HepG2 (cell line): ENCODE results near the gene HORMAD2. TPM values are rescaled to one million over a fixed set of nuclear protein-coding genes. Genes with fewer than 3 reads are reported as not detected.
A peak's percentile ranks its signal among the peaks of the same experiment; 100 is the strongest.

Experiments used
- ETV5 ChIP-seq: IDR thresholded peaks from 2 replicates; pipeline ENCODE4 v1.6.1; 2018; ENCODE audit warnings: missing biosample characterization, missing genetic modification reagents, inconsistent platforms, borderline replicate concordance
- GABPA ChIP-seq, 2 experiments: IDR thresholded peaks; 2 replicates each; pipeline ENCODE4 v1.6.1; 2011 to 2016; ENCODE audit warnings: low read depth in 2 of 2, low read length in 1 of 2, missing biosample characterization in 1 of 2, missing genetic modification characterization in 1 of 2
- IRF2 ChIP-seq: IDR thresholded peaks from 2 replicates; pipeline ENCODE4 v1.6.1; 2018; ENCODE audit warnings: missing genetic modification reagents, missing compliant biosample characterization
- JARID2 ChIP-seq: sonication (generic); formaldehyde crosslinking; IDR thresholded peaks from 2 replicates; pipeline ENCODE4 v1.8.1; 2023; ENCODE audit warnings: missing genetic modification reagents, inconsistent platforms; ENCODE audit not compliant: insufficient replicate concordance
- KDM2A ChIP-seq: sonication (generic); formaldehyde crosslinking; IDR thresholded peaks from 2 replicates; pipeline ENCODE4 v1.4.0; 2020; ENCODE audit warnings: low read depth, missing genetic modification reagents, borderline replicate concordance
- PHF5A ChIP-seq: IDR thresholded peaks from one replicate; pipeline ENCODE4 v1.6.1; 2018; ENCODE audit warnings: low read depth, missing genetic modification reagents; ENCODE audit not compliant: unreplicated experiment
- ZNF160 ChIP-seq: sonication (generic); formaldehyde crosslinking; IDR thresholded peaks from 2 replicates; pipeline ENCODE4 v1.8.0; 2022; ENCODE audit warnings: mild to moderate bottlenecking, inconsistent platforms, missing genetic modification reagents
- ZNF543 ChIP-seq: sonication (generic); formaldehyde crosslinking; IDR thresholded peaks from 2 replicates; pipeline ENCODE4 v1.4.0; 2020; ENCODE audit warnings: mild to moderate bottlenecking, missing genetic modification reagents
- ZNF605 ChIP-seq: sonication (generic); formaldehyde crosslinking; IDR thresholded peaks from 2 replicates; pipeline ENCODE4 v1.8.0; 2022; ENCODE audit warnings: mild to moderate bottlenecking, missing genetic modification reagents
- ZNF644 ChIP-seq: IDR thresholded peaks from 2 replicates; pipeline ENCODE4 v1.6.1; 2016; ENCODE audit warnings: low read depth
- ZNF749 ChIP-seq: sonication (generic); formaldehyde crosslinking; IDR thresholded peaks from 2 replicates; pipeline ENCODE4 v1.8.0; 2022; ENCODE audit warnings: mild to moderate bottlenecking, missing genetic modification reagents, moderate library complexity, borderline replicate concordance
- polyA plus RNA-seq, 8 experiments: library from polyadenylated mRNA; depleted of rRNA in 3 of 8; stranded (reverse) in 7 of 8; unstranded in 1 of 8; fragments of >200 nt; fragmentation: Illumina TruSeq in 4 of 8; extraction: Trizol in 4 of 8; gene quantifications; 2 replicates each; pipeline versions ENCODE4 v1.2.1 to v1.2.3, GENCODE V29; 2011 to 2016; ENCODE audit warnings: low read depth in 4 of 8, missing spikeins in 1 of 8, mixed read lengths in 1 of 8; ENCODE audit not compliant: insufficient read depth in 1 of 8
- total RNA-seq, 5 experiments: library from RNA; depleted of rRNA; stranded (reverse); fragments of >200 nt; fragmentation: Illumina TruSeq; extraction: Trizol; gene quantifications; 2 replicates each; pipeline ENCODE4 v1.2.3, GENCODE V29; 2016; ENCODE audit warnings: low read depth in 1 of 5
- TF ChIP-seq, protein P1 (sequence below): IDR thresholded peaks from 2 replicates; pipeline ENCODE4 v1.6.1; 2016; ENCODE audit warnings: low read depth
- TF ChIP-seq, protein P2 (sequence below): sonication (generic); formaldehyde crosslinking; IDR thresholded peaks from 2 replicates; pipeline ENCODE4 v1.5.1; 2020; ENCODE audit warnings: mild to moderate bottlenecking, missing genetic modification reagents, borderline replicate concordance
- TF ChIP-seq, protein P3 (sequence below): sonication (generic); formaldehyde crosslinking; IDR thresholded peaks from 2 replicates; pipeline ENCODE4 v1.8.1; 2023; ENCODE audit warnings: mild to moderate bottlenecking, missing genetic modification reagents
- TF ChIP-seq, protein P4 (sequence below): IDR thresholded peaks from 2 replicates; pipeline ENCODE4 v1.6.1; 2016; ENCODE audit warnings: low read depth, missing genetic modification reagents, missing compliant biosample characterization

The HORMAD2 gene
- total and polyA plus RNA-seq, 2 of the 13 experiments (the other 11 are each of a cell fraction or from before 2014, with no cell fraction given), result not detected

DNA sequence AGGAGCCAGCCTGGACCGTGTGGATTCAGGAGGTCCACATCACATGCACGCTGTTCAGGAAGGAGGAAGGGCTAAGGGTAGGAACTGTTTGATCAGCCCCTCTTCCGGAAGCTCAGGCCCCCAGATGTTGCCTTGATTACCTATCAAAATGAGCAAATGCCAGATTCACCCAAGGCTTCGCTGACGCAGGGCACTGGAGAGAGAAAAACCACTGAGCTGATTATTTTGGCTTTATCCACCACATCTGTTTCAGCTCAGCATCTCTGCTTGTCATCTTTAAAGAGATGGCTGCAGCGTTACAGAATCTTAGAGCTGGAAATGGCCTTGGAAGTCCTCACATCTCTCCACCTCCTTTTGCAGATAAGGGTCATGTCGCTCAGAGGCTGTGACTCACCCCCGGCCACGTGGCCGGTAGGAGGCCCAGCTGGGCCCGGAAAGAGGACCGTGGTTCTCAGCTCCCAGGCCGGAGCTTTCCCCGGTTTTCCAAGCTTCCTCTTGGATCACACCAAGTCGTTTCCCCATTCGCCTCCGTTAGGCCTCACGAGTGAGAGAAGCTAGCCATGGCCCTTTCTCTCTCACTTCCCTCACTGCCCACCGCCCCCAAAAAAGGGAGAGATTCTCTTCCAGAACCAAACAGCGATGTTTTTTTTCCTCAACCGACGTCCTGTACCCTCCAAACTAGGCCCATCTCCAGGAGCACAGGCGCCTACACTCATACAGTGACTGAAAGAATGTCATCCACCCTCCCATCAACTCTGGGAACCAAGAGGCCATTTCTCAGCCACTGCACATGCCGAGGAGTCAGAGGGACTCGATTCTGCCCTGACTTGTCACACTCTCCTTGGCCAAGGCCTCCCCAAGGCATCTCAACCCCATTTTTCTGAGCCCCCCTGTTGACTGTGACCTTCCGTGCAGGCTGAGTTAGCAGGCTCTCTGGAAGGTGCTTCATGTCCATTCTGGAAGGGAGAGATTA lies 128.7 kb downstream of the HORMAD2 start (continued):
- TF ChIP-seq, protein P1, sequence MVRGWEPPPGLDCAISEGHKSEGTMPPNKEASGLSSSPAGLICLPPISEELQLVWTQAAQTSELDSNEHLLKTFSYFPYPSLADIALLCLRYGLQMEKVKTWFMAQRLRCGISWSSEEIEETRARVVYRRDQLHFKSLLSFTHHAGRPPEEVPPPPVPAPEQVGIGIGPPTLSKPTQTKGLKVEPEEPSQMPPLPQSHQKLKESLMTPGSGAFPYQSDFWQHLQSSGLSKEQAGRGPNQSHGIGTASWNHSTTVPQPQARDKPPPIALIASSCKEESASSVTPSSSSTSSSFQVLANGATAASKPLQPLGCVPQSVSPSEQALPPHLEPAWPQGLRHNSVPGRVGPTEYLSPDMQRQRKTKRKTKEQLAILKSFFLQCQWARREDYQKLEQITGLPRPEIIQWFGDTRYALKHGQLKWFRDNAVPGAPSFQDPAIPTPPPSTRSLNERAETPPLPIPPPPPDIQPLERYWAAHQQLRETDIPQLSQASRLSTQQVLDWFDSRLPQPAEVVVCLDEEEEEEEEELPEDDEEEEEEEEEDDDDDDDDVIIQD (CRISPR knock-in tag), result no peak
- TF ChIP-seq IRF2 (CRISPR knock-in tag) (0 out of 2 replicates have a peak, but pooled peaks have one; percentile 32), ZNF605 (CRISPR knock-in tag) (no peak; the same call in none of the 2 replicates), ETV5 (CRISPR knock-in tag) (peak; percentile 83; the same call in 1 of the 2 replicates), ZNF543 (CRISPR knock-in tag) (no peak), JARID2 (CRISPR knock-in tag) (no peak), KDM2A (CRISPR knock-in tag) (0 out of 2 replicates have a peak, but pooled peaks have one; percentile 27), ZNF160 (CRISPR knock-in tag) (no peak), ZNF644 (CRISPR knock-in tag) (no peak), ZNF749 (no peak), PHF5A (CRISPR knock-in tag) (no peak), GABPA (IDR thresholded peaks at IDR 0.05; ENCODE audit: low read depth, low read length) (no peak), GABPA (CRISPR knock-in tag; IDR thresholded peaks at IDR 0.05; ENCODE audit: low read depth) (peak; percentile 29; the same call in 1 of the 2 replicates)
- TF ChIP-seq, protein P2, sequence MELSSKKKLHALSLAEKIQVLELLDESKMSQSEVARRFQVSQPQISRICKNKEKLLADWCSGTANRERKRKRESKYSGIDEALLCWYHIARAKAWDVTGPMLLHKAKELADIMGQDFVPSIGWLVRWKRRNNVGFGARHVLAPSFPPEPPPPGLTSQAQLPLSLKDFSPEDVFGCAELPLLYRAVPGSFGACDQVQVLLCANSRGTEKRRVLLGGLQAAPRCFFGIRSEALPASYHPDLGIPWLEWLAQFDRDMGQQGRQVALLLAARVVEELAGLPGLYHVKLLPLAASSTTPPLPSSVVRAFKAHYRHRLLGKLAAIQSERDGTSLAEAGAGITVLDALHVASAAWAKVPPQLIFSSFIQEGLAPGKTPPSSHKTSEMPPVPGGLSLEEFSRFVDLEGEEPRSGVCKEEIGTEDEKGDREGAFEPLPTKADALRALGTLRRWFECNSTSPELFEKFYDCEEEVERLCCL, result no peak
- TF ChIP-seq, protein P3, sequence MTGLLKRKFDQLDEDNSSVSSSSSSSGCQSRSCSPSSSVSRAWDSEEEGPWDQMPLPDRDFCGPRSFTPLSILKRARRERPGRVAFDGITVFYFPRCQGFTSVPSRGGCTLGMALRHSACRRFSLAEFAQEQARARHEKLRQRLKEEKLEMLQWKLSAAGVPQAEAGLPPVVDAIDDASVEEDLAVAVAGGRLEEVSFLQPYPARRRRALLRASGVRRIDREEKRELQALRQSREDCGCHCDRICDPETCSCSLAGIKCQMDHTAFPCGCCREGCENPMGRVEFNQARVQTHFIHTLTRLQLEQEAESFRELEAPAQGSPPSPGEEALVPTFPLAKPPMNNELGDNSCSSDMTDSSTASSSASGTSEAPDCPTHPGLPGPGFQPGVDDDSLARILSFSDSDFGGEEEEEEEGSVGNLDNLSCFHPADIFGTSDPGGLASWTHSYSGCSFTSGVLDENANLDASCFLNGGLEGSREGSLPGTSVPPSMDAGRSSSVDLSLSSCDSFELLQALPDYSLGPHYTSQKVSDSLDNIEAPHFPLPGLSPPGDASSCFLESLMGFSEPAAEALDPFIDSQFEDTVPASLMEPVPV (CRISPR knock-in tag), result peak; percentile 44; the same call in 1 of the 2 replicates
- TF ChIP-seq, protein P4, sequence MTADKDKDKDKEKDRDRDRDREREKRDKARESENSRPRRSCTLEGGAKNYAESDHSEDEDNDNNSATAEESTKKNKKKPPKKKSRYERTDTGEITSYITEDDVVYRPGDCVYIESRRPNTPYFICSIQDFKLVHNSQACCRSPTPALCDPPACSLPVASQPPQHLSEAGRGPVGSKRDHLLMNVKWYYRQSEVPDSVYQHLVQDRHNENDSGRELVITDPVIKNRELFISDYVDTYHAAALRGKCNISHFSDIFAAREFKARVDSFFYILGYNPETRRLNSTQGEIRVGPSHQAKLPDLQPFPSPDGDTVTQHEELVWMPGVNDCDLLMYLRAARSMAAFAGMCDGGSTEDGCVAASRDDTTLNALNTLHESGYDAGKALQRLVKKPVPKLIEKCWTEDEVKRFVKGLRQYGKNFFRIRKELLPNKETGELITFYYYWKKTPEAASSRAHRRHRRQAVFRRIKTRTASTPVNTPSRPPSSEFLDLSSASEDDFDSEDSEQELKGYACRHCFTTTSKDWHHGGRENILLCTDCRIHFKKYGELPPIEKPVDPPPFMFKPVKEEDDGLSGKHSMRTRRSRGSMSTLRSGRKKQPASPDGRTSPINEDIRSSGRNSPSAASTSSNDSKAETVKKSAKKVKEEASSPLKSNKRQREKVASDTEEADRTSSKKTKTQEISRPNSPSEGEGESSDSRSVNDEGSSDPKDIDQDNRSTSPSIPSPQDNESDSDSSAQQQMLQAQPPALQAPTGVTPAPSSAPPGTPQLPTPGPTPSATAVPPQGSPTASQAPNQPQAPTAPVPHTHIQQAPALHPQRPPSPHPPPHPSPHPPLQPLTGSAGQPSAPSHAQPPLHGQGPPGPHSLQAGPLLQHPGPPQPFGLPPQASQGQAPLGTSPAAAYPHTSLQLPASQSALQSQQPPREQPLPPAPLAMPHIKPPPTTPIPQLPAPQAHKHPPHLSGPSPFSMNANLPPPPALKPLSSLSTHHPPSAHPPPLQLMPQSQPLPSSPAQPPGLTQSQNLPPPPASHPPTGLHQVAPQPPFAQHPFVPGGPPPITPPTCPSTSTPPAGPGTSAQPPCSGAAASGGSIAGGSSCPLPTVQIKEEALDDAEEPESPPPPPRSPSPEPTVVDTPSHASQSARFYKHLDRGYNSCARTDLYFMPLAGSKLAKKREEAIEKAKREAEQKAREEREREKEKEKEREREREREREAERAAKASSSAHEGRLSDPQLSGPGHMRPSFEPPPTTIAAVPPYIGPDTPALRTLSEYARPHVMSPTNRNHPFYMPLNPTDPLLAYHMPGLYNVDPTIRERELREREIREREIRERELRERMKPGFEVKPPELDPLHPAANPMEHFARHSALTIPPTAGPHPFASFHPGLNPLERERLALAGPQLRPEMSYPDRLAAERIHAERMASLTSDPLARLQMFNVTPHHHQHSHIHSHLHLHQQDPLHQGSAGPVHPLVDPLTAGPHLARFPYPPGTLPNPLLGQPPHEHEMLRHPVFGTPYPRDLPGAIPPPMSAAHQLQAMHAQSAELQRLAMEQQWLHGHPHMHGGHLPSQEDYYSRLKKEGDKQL, result peak; percentile 28; the same call in 1 of the 2 replicates
